Calu3 (cell line): ENCODE data around the gene RACGAP1. TPM values are rescaled to one million over a fixed set of nuclear protein-coding genes. Genes with fewer than 3 reads are reported as not detected.

ENCODE experiments used
- BruUV-seq: library from RNA; stranded (reverse); fragments of 400-500 nt; replicated peaks from 2 replicates; lab custom pipeline; 2021; lab: Mats Ljungman, UMichigan
- CTCF ChIA-PET: fragments of 300-600 bp; sonication (Branson Sonifier 250); formaldehyde crosslinking; loops from one replicate; lab custom pipeline; 2022; ENCODE audit warnings: antibody characterized with exemption; lab: Charles Lee
- DNase-seq: peaks from one replicate; pipeline ENCODE4 v3.0.0; 2022
- H3K27ac Mint-ChIP-seq: one replicate; pipeline ENCODE4 v1.8.0; 2022; ENCODE audit warnings: mixed read lengths; ENCODE audit not compliant: unreplicated experiment
- H3K27me3 Mint-ChIP-seq: one replicate; pipeline ENCODE4 v1.8.0; 2022; ENCODE audit warnings: mixed read lengths; ENCODE audit not compliant: unreplicated experiment
- H3K36me3 Mint-ChIP-seq: one replicate; pipeline ENCODE4 v1.8.0; 2022; ENCODE audit warnings: mild to moderate bottlenecking, moderate library complexity, mixed read lengths; ENCODE audit not compliant: insufficient read depth, unreplicated experiment
- H3K4me1 Mint-ChIP-seq: one replicate; pipeline ENCODE4 v1.8.0; 2022; ENCODE audit warnings: mild to moderate bottlenecking, low read depth, mixed read lengths; ENCODE audit not compliant: unreplicated experiment
- H3K4me3 Mint-ChIP-seq: one replicate; pipeline ENCODE4 v1.8.0; 2022; ENCODE audit warnings: mild to moderate bottlenecking, low read depth, moderate library complexity, mixed read lengths; ENCODE audit not compliant: unreplicated experiment
- H3K9me3 Mint-ChIP-seq: one replicate; pipeline ENCODE4 v1.8.0; 2022; ENCODE audit warnings: low read depth, mixed read lengths; ENCODE audit not compliant: unreplicated experiment
- CTCF ChIP-seq: fragments of 200-600 bp; IDR thresholded peaks from one replicate; pipeline ENCODE4 v1.8.0; 2022; ENCODE audit warnings: antibody characterized with exemption; ENCODE audit not compliant: unreplicated experiment
- intact Hi-C: fragments of 100-400 bp; cut with micrococcal nuclease; formaldehyde crosslinking; loops from one replicate; pipeline ENCODE4 v1.10.0; 2022; ENCODE audit not compliant: unreplicated experiment
- total RNA-seq: library from RNA; stranded (reverse); gene quantifications from 2 replicates; pipeline ENCODE4 v1.2.3, GENCODE V29; 2022

RACGAP1 gene
- total RNA-seq, 1 experiment from 2014 or later: 62.0 TPM

GRCh38 chr12:49970658-49971057 lies 54.6 kb downstream of the RACGAP1 start:
- H3K9me3 Mint-ChIP-seq: no peaks in the 10 kb centered on the region
- no peaks in the 10 kb centered on the region for H3K36me3 Mint-ChIP-seq
- no peak for TF ChIP-seq CTCF
- H3K27me3 Mint-ChIP-seq: no peaks in the 10 kb centered on the region
- BruUV-seq: no TSS peak
- H3K27ac Mint-ChIP-seq: no peak overlapping the region
- intact Hi-C loops: no loop called here
- no peak overlapping the region for H3K4me3 Mint-ChIP-seq
- no peaks in the 10 kb centered on the region for H3K4me1 Mint-ChIP-seq
- no peak for DNase-seq
- CTCF ChIA-PET: no interaction called here

GRCh38 chr12:49969651-49970429 lies 55.5 kb downstream of the RACGAP1 start:
- no peak overlapping the region for H3K4me3 Mint-ChIP-seq

GRCh38 chr12:49969027-49969426 lies 56.3 kb downstream of the RACGAP1 start:
- Mint-ChIP-seq H3K9me3 (no peaks in the 10 kb centered on the region), H3K36me3 (no peaks in the 10 kb centered on the region), H3K27me3 (no peaks in the 10 kb centered on the region), H3K4me3 (no peak overlapping the region), H3K27ac (no peak overlapping the region), H3K4me1 (peaks cover 9% of the 10 kb centered on the region)
- CTCF ChIA-PET: interaction anchor here (1.5 kb wide), 1 partner anchor 102 kb away, joined by 4 read pairs; no protein-coding TSS in a partner anchor
- DNase-seq: no peak
- intact Hi-C loops: loop anchor here (5.0 kb wide), 1 partner anchor 88 kb away; the partner anchor contains the start of gene ASIC1
- no TSS peak for BruUV-seq
- no peak for TF ChIP-seq CTCF

More at GRCh38 chr12:49969651-49970429, 55.5 kb downstream of the RACGAP1 start:
- no peaks in the 10 kb centered on the region for H3K9me3 Mint-ChIP-seq
- no peak for TF ChIP-seq CTCF
- H3K4me1 Mint-ChIP-seq: peaks cover 1% of the 10 kb centered on the region
- no peaks in the 10 kb centered on the region for H3K36me3 Mint-ChIP-seq
- intact Hi-C loops: loop anchor here (5.0 kb wide), 1 partner anchor 87 kb away; the partner anchor contains the start of gene ASIC1
- H3K27ac Mint-ChIP-seq: no peak overlapping the region
- DNase-seq: no peak
- no TSS peak for BruUV-seq
- H3K27me3 Mint-ChIP-seq: no peaks in the 10 kb centered on the region
- CTCF ChIA-PET: interaction anchor here (1.5 kb wide), 1 partner anchor 103 kb away, joined by 4 read pairs; no protein-coding TSS in a partner anchor

GRCh38 chr12:49968471-49968870 lies 56.8 kb downstream of the RACGAP1 start:
- BruUV-seq: no TSS peak

More at GRCh38 chr12:49968471-49968870, 56.8 kb downstream of the RACGAP1 start:
- H3K36me3 Mint-ChIP-seq: peaks cover 1% of the 10 kb centered on the region
- CTCF ChIA-PET: interaction anchor here (0.7 to 2.3 kb wide), 3 partner anchors 101 to 132 kb away, joined by 4 to 25 read pairs (median 7); no protein-coding TSS in a partner anchor
- no peak overlapping the region for H3K4me3 Mint-ChIP-seq
- TF ChIP-seq CTCF: no peak
- no peak overlapping the region for H3K27ac Mint-ChIP-seq
- no peaks in the 10 kb centered on the region for H3K27me3 Mint-ChIP-seq
- H3K9me3 Mint-ChIP-seq: no peaks in the 10 kb centered on the region
- intact Hi-C loops: loop anchor here (5.0 kb wide), 1 partner anchor 89 kb away; the partner anchor contains the start of gene ASIC1
- H3K4me1 Mint-ChIP-seq: peaks cover 15% of the 10 kb centered on the region
- DNase-seq: no peak
